HG02678 (cell line): Measurements from ENCODE around the gene CNPPD1.

Experiments
- ATAC-seq: cut with Tn5 transposase; IDR thresholded peaks from one replicate; pipeline ENCODE4 v1.9.1; 2021; ENCODE audit warnings: mild to moderate bottlenecking, moderate library complexity; ENCODE audit not compliant: unreplicated experiment

The CNPPD1 gene

DNA sequence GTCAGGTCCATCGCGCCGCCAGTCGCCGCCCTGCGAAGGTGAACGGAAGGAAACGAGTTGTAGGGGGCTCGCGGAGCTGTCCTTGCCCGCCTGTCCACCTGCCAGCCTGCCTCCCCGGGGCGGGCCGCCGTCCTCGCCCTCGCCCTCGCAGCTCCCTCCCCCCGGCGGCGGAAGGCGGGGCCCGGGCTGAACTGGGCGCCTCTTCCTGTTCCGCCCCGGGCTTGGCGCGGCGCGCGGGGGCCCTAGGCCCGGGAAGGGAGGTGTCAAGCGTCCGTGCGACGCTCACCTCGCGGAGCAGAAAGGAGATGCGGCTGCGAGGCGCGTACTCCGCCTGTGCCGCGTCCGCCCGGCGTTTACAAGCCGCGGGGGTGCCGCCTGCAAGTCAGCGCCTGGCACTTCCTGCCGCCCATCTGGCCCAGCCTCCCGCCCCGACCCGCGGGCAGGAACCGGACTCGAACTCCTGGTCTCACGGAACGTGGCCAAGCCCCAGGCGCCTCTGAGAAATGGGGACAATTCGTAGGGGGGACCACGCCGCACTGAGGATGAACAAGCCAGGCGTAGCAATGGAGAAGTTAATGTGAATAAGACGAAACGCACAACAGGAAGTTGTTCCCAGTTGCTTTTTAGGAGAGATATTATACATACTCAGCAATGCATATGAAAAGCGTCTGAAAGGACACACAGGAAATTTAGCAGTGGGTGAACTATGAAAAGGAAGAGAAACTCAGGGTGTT, at the start of gene CNPPD1:
Gene CNPPD1, minus strand, starts transcription at position 108 of the 734 bp plus-strand sequence. Its CDS starts 97 bp downstream, at position 11.
- peak; percentile 70 for ATAC-seq

DNA sequence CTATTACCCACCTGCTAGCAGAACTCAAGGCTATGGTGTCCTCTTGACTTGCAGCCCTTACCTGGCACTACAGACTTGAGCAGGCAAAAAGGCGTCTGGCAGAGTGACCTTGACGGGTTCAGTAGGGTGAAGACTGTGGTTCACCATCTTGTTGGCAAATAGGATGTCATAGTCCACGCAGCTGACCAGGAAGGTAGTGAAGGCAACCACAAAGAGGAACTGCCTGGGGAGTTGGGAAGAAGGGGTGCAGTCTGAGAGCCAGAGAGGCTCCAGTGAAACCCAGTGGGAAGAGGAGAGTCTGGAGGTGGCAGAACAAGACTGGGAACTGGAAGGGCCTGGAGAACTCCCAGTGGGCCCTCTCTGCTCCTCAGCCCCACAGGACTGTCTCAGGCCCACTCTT, 48.6 kb upstream of the CNPPD1 start:
- ATAC-seq, result no peak

- no peak for ATAC-seq
Observed at GRCh38 chr2:219223831-219224610, 47.3 kb upstream of the CNPPD1 start.

DNA sequence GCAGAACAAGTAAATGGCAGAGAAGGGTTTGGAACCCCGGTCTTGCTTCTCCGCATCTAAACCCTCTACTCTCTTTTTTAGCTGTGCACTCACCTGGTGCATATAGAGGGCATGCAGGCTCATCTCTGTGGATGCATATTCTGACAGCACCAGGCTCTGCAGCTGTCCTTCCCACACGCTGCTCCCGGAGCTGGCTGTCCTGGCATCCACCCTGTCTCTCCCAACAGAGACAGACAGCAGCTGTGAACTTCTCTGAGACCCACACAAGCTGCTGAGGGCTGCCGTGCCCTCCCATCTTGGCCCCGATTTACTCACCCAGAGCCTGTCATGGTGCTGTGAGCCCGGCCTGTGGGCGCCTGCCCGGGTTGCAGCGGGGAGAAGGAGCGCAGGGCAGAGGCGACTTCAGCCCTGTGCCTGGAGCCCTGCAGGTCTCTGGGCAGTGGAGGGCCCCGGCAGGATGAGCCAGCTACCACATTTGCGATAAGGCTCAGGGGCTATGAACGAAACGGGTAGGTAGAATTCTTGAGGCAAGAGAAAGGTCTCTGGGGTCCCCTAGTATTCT, 45.3 kb upstream of the CNPPD1 start:
- no peak for ATAC-seq

GRCh38 chr2:219220652-219221402, 44.1 kb upstream of the CNPPD1 start:
- ATAC-seq, result no peak

DNA sequence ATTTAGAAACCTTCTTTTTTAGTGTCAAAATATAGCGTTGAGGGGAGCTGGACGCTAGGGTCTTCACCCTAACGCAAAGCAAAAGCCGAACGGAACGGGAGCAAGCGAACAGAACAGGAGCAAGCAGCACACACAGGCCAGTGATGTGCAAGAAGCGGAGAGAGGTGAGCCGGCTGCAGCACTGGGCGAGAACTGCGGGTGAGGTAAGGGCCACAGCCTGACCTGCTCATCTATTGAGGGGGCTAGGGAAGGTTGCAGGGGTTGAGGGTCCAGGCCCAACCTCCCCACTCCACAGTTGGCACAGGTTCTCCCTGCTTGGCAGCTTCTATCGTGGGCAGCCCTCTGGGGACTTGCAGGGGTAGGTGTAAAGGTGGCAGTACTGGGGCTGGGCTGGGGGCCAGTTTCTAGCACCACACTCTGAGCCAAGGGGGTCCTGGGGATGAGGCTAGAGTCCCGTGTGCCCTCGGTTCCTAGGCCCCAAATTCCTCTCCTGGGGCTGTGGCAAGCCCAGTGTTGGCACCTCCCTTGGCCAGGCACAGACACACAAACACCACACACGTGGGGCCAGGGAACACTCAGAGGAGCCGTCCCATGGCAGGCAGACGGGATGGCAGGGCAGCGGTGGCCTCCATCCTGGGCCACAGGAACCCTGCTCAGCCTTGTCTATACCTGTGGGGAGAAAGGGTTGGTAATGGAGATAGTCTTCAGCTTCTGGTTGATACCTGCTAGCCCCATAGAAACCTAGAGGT, 43.2 kb upstream of the CNPPD1 start:
- ATAC-seq, result no peak

DNA sequence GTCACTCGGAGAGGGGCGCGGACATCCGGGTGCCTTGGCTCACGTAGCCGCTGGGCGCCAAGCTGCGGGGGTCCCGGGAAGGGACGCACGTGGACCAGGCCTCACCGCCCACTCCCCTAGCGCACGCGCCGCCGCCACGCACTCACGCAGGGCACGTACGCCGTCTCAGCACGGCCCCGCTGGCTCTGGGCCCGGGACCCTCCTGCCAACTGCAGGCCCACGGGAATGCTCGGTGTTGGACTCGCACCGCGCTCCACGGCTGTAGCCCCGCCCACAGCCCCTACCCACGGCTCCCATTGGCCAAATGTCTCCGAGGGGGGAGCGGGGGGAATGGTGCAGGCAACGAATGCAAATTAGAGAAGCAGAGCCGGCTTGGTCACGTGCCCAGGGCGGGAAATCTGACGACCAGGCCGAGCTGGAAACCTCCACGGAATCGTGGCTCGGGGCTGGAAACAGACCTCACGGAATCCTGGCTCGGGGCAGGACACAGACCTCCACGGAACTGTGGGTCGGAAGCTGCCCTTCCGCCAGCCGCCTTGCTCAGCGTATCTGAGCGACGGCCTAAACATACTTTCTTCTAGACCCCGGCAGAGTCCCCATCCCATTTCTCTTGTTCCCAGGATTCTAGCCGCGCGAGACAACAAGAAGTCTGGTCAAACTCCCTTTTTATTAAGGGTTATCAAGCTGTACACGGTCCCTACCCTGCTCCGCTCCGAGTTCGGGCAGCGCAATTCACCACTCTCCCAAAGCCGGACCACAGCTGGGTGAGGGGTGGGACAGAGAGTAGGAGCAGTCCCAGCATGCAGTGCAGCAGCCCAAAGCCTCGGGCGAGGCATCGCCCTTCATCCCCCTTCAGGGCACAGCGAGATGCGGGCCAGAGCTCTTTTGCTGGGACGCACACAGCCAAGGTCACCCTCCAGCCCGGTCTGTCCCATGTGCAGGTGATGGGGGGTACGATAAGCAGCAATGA, 42.3 kb upstream of the CNPPD1 start, which contains the start of gene ABCB6:
Gene ABCB6, minus strand, starts transcription at position 227 of the 970 bp plus-strand sequence. CDS start 285 bp downstream, outside the sequence.
- ATAC-seq, result peak; percentile 80

DNA sequence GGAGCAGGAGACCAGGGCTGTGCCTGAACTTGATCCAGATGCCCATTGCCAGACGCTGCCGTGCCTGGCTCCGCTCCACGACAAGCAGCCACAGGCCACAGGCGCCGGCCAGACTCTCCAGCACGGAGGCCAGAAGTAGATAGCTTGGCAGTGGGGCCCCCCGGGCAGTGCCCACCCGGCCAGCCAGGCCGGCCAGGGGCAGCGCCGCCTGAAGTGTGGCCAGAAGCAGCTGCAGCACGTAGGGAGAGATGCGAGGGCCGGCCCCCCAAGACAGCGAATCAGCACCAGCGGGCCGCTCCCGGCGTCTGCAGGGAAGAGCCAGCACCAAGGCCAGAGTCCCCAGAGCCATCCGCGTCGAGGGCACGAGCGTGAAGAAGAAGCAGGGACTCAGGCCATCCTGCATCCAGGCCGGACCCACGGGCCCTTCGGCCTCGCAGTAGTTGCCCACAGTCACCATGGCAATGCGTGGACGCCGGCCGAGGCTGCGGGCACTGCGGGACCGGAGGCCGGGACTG, 41.5 kb upstream of the CNPPD1 start:
- peak; percentile 21 for ATAC-seq

GRCh38 chr2:219216535-219216915, 39.8 kb upstream of the CNPPD1 start:
- no peak for ATAC-seq

GRCh38 chr2:219215871-219216534, 39.3 kb upstream of the CNPPD1 start:
- ATAC-seq, result no peak

DNA sequence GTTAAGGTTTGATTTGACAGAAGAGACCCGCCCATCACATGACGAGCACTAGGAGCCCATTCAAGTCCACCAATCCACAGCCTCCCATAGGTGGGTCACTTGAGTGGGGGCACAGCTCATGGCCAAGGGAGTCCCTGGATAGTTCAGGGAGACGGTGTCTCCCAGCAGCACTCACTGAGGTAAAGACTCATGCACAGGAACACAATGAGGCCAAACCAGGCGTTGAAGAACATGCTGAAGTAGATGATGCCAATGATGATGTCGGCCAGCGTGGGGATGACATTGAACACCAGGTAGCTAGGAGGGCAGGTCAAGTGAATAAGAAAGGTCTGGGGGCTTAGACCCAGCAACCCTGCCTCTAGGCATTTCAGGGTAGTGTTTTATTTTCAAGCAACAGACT, 38.1 kb upstream of the CNPPD1 start:
- no peak for ATAC-seq

GRCh38 chr2:219214141-219214540, 37.4 kb upstream of the CNPPD1 start:
- ATAC-seq, result no peak

GRCh38 chr2:219213486-219214071, 36.9 kb upstream of the CNPPD1 start:
- no peak for ATAC-seq

- no peak for ATAC-seq
Observed at GRCh38 chr2:219213026-219213415, 36.3 kb upstream of the CNPPD1 start.

DNA sequence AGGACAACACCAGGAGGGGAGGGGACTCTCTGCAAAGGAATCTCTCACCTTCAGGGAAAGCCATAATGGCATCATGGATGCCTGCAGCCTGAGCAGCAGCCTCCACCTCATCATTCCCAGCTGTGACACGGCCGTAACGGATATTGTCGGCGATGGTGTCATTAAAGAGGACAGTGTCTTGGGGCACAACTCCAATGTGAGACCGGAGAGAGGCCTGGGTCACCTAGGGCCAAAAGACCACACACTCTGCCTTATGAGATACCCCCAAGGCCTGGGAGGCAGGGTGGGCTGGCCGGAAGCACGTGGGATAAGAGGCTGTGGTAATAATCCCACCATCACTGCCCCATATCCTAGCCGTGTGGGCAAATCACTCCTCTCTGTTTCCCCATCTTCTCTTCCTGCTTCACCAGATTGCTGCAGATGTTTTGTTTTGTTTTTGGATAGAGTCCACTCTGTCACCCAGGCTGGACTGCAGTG, 34.2 kb upstream of the CNPPD1 start:
- ATAC-seq, result no peak

GRCh38 chr2:219210196-219210885, 33.6 kb upstream of the CNPPD1 start:
- no peak for ATAC-seq
